ENCODE data around the gene DTNBP1. TPM values are rescaled to one million over a fixed set of nuclear protein-coding genes. Genes with fewer than 3 reads are reported as not detected.

DTNBP1 gene
- total and polyA plus RNA-seq, 2 of the 4 experiments (the other 2 are of a cell fraction) = 4.8 to 18.7 TPM

GRCh38 chr6:15473174-15473573 is 189.7 kb downstream of the DTNBP1 start:
- Histone ChIP-seq H3K79me1 (ENCODE audit: low read depth in 1 of 2, low read length in 2 of 2) (peaks cover 35 to 77% of the 10 kb centered on the region in 2 experiments), H3K36me3 (ENCODE audit: control insufficient read depth, insufficient read depth, low read length) (peaks cover 26% of the 10 kb centered on the region), H3K4ac (ENCODE audit: low read depth, low read length) (peak overlapping the region; percentile 41; the same call in 1 of the 2 replicates), H4K8ac (ENCODE audit: low read depth in 2 of 2, low read length in 2 of 2) (peak overlapping the region in 1 of 2 experiments; percentile 59; a peak in 1 of 4 replicates), H3K9me3 (ENCODE audit: control insufficient read depth, insufficient read depth, low read length) (no peaks in the 10 kb centered on the region), H3K9me1 (ENCODE audit: insufficient read depth, low read length) (peaks cover 31% of the 10 kb centered on the region), H2BK120ac (ENCODE audit: low read depth, low read length) (no peak overlapping the region), H3K4me2 (ENCODE audit: low read depth, low read length) (no peak overlapping the region), H2BK15ac (ENCODE audit: low read depth, low read length) (0 out of 3 replicates have a peak overlapping the region, but pooled peaks have one; percentile 61), H2BK20ac (ENCODE audit: low read depth, low read length) (peak overlapping the region; percentile 81; the same call in 1 of the 2 replicates), H3K4me1 (ENCODE audit: control insufficient read depth, insufficient read depth, low read length) (peaks cover 31% of the 10 kb centered on the region), H2AK9ac (replicated peaks; ENCODE audit: low read depth, low read length, poor library complexity) (no peak overlapping the region), H3K27me3 (ENCODE audit: control insufficient read depth, insufficient read depth, low read length) (no peaks in the 10 kb centered on the region), H4K91ac (ENCODE audit: insufficient read depth, low read depth, low read length) (no peak overlapping the region), H3K56ac (ENCODE audit: extremely low read depth, insufficient read depth, low read length) (no peak overlapping the region), H2AFZ (replicated peaks; ENCODE audit: low read length, poor library complexity) (no peak overlapping the region), H3K23ac (ENCODE audit: low read depth, low read length) (no peak overlapping the region), H2AK5ac (ENCODE audit: low read depth, low read length) (peak overlapping the region; percentile 88; the same call in 1 of the 2 replicates), H3K14ac (replicated peaks; ENCODE audit: low read depth, low read length) (peak overlapping the region; percentile 27; the same call in 1 of the 2 replicates), H3K27ac (ENCODE audit: insufficient read depth, low read length) (no peak overlapping the region), H3K9ac (ENCODE audit: low read depth, low read length) (no peak overlapping the region), H2BK5ac (ENCODE audit: low read depth, low read length, poor library complexity, severe bottlenecking) (peak overlapping the region; percentile 51), H3K4me3 (ENCODE audit: insufficient read depth, low read depth, low read length) (no peak overlapping the region), H4K5ac (ENCODE audit: low read depth, low read length) (no peak overlapping the region), H3K18ac (ENCODE audit: low read depth, low read length) (peak overlapping the region; percentile 42; the same call in 1 of the 2 replicates), H4K20me1 (ENCODE audit: insufficient read depth, low read length) (peaks cover 31% of the 10 kb centered on the region)
- CTCF ChIA-PET = interaction anchor here (0.6 kb wide), 1 partner anchor 750 kb away, joined by 4 read pairs; no protein-coding TSS in a partner anchor
- DNase-seq (no peak), ATAC-seq (ENCODE audit: low read depth) (no peak)
- in situ Hi-C loops (cut with MboI; ENCODE audit: low sequenced_read_pairs) (no loop called here), dilution Hi-C loops (cut with HindIII; ENCODE audit: low sequenced_read_pairs, unreplicated experiment) (no loop called here), intact Hi-C loops (cut with micrococcal nuclease) (loop anchor here (10.0 kb wide), 1 partner anchor 408 kb away; no protein-coding TSS in a partner anchor)
- TF ChIP-seq MAZ (IDR thresholded peaks at IDR 0.05; ENCODE audit: borderline replicate concordance, low read depth, low read length) (no peak), MXI1 (IDR thresholded peaks at IDR 0.05; ENCODE audit: borderline replicate concordance, low read depth, low read length) (no peak), NFE2L2 (IDR thresholded peaks at IDR 0.05; ENCODE audit: low read depth, low read length) (no peak), CHD1 (IDR thresholded peaks at IDR 0.05; ENCODE audit: low read depth, low read length) (no peak), ELK1 (IDR thresholded peaks at IDR 0.05; ENCODE audit: borderline replicate concordance, low read depth, low read length) (no peak), POLR2A (IDR thresholded peaks at IDR 0.05; ENCODE audit: low read depth, low read length) (no peak), RAD21 (IDR thresholded peaks at IDR 0.05; ENCODE audit: low read length) (no peak), RFX5 (IDR thresholded peaks at IDR 0.05; ENCODE audit: low read depth, low read length) (no peak), SMC3 (IDR thresholded peaks at IDR 0.05; ENCODE audit: low read depth, low read length) (no peak), RCOR1 (IDR thresholded peaks at IDR 0.05; ENCODE audit: insufficient replicate concordance, low read length) (no peak), CTCF (conservative IDR thresholded peaks at IDR 0.05; ENCODE audit: low read depth, low read length) (no peak), MAFK (IDR thresholded peaks at IDR 0.05; ENCODE audit: low read depth, low read length) (no peak), USF2 (IDR thresholded peaks at IDR 0.05; ENCODE audit: low read depth, low read length) (no peak), FOS (IDR thresholded peaks at IDR 0.05; ENCODE audit: low read depth, low read length) (no peak), CEBPB (IDR thresholded peaks at IDR 0.05; ENCODE audit: low read depth, low read length) (no peak), BHLHE40 (IDR thresholded peaks at IDR 0.05; ENCODE audit: low read depth, low read length) (no peak)
- POLR2A ChIA-PET (ENCODE audit: unreplicated experiment) = no interaction called here
- 90% methylated on average over 5 of the region's 7 CpGs; no CpG with 5 or more reads in 1 of the 2 experiments for WGBS, 2 experiments (ENCODE audit: extremely low coverage in 2 of 2, insufficient read length in 1 of 2)
- BruUV-seq (replicated peaks) = no TSS peak
